ENCODE results near the gene ANGEL2. TPM values are rescaled to one million over a fixed set of nuclear protein-coding genes. Genes with fewer than 3 reads are reported as not detected.

ANGEL2 gene
- total RNA-seq, 2 experiments from 2014 or later = 41.3 to 51.5 TPM

GRCh38 chr1:212958175-212958574, 57.5 kb downstream of the ANGEL2 start:
- Mint-ChIP-seq H3K4me1 (no peaks in the 10 kb centered on the region), H3K4me3 (no peak overlapping the region), H3K9me3 (ENCODE audit: low read depth) (no peaks in the 10 kb centered on the region), H3K27ac (no peak overlapping the region), H3K27me3 (peaks cover 17% of the 10 kb centered on the region), H3K36me3 (ENCODE audit: low read depth) (no peaks in the 10 kb centered on the region)
- intact Hi-C loops (cut with DNase I, micrococcal nuclease) = no loop called here
- no peak for ATAC-seq
- DNase-seq = no peak
- ChIA-PET CTCF (interaction anchor here (0.6 to 1.5 kb wide), 2 partner anchors 37 to 227 kb away, joined by 3 to 6 read pairs; no protein-coding TSS in a partner anchor), POLR2A (no interaction called here)

GRCh38 chr1:212957546-212957945, 58.1 kb downstream of the ANGEL2 start:
- H3K27ac Mint-ChIP-seq = no peak overlapping the region
- CTCF ChIA-PET = interaction anchor here (0.6 to 1.5 kb wide), 2 partner anchors 38 to 226 kb away, joined by 3 to 6 read pairs; no protein-coding TSS in a partner anchor
- H3K27me3 Mint-ChIP-seq = peaks cover 22% of the 10 kb centered on the region
- H3K9me3 Mint-ChIP-seq (ENCODE audit: low read depth) = no peaks in the 10 kb centered on the region
- ATAC-seq = no peak
- intact Hi-C loops (cut with DNase I, micrococcal nuclease) = no loop called here
- no peaks in the 10 kb centered on the region for H3K36me3 Mint-ChIP-seq (ENCODE audit: low read depth)
- DNase-seq = no peak
- no peak overlapping the region for H3K4me3 Mint-ChIP-seq
- POLR2A ChIA-PET = no interaction called here
- no peaks in the 10 kb centered on the region for H3K4me1 Mint-ChIP-seq

GRCh38 chr1:212955961-212956620, 59.6 kb downstream of the ANGEL2 start:
- H3K4me1 Mint-ChIP-seq = peaks cover under 1% of the 10 kb centered on the region
- POLR2A ChIA-PET = no interaction called here
- H3K27me3 Mint-ChIP-seq = peaks cover 30% of the 10 kb centered on the region
- no peaks in the 10 kb centered on the region for H3K9me3 Mint-ChIP-seq (ENCODE audit: low read depth)
- no peak for DNase-seq
- H3K27ac Mint-ChIP-seq = no peak overlapping the region
- intact Hi-C loops (cut with DNase I, micrococcal nuclease) = no loop called here
- H3K36me3 Mint-ChIP-seq (ENCODE audit: low read depth) = no peaks in the 10 kb centered on the region
- ATAC-seq = no peak
- H3K4me3 Mint-ChIP-seq = no peak overlapping the region
- CTCF ChIA-PET = no interaction called here

GRCh38 chr1:212955098-212955497, 60.6 kb downstream of the ANGEL2 start:
- no peak for ATAC-seq
- Mint-ChIP-seq H3K4me1 (peaks cover 5% of the 10 kb centered on the region), H3K36me3 (ENCODE audit: low read depth) (peaks cover 2% of the 10 kb centered on the region), H3K9me3 (ENCODE audit: low read depth) (no peaks in the 10 kb centered on the region), H3K27me3 (peaks cover 35% of the 10 kb centered on the region), H3K4me3 (no peak overlapping the region), H3K27ac (no peak overlapping the region)
- POLR2A ChIA-PET = no interaction called here
- intact Hi-C loops (cut with DNase I, micrococcal nuclease) = no loop called here
- no peak for DNase-seq
- CTCF ChIA-PET = interaction anchor here (0.6 to 0.8 kb wide), 2 partner anchors 122 to 945 kb away, joined by 3 to 5 read pairs; no protein-coding TSS in a partner anchor

- peaks cover 2% of the 10 kb centered on the region for H3K36me3 Mint-ChIP-seq (ENCODE audit: low read depth)
- intact Hi-C loops (cut with DNase I, micrococcal nuclease) = no loop called here
These were observed 61.2 kb downstream of the ANGEL2 start for GRCh38 chr1:212954514-212954913.

GRCh38 chr1:212953321-212953720, 62.3 kb downstream of the ANGEL2 start:
- Mint-ChIP-seq H3K36me3 (ENCODE audit: low read depth) (peaks cover 2% of the 10 kb centered on the region), H3K27ac (no peak overlapping the region), H3K4me3 (no peak overlapping the region), H3K27me3 (peaks cover 43% of the 10 kb centered on the region), H3K4me1 (peaks cover 6% of the 10 kb centered on the region), H3K9me3 (ENCODE audit: low read depth) (no peaks in the 10 kb centered on the region)
- ATAC-seq (no peak), DNase-seq (no peak)
- ChIA-PET POLR2A (no interaction called here), CTCF (no interaction called here)
- intact Hi-C loops (cut with DNase I, micrococcal nuclease) = no loop called here

More at GRCh38 chr1:212954514-212954913, 61.2 kb downstream of the ANGEL2 start:
- DNase-seq (no peak), ATAC-seq (no peak)
- H3K4me3 Mint-ChIP-seq = no peak overlapping the region
- POLR2A ChIA-PET = no interaction called here
- H3K27ac Mint-ChIP-seq = no peak overlapping the region
- CTCF ChIA-PET = interaction anchor here (0.8 kb wide), 1 partner anchor 944 kb away, joined by 3 read pairs; no protein-coding TSS in a partner anchor
- no peaks in the 10 kb centered on the region for H3K9me3 Mint-ChIP-seq (ENCODE audit: low read depth)
- peaks cover 6% of the 10 kb centered on the region for H3K4me1 Mint-ChIP-seq
- peaks cover 39% of the 10 kb centered on the region for H3K27me3 Mint-ChIP-seq

GRCh38 chr1:212952641-212952976, 63.1 kb downstream of the ANGEL2 start:
- CTCF ChIA-PET = interaction anchor here (0.7 to 0.9 kb wide), 2 partner anchors 159 to 161 kb away, joined by 3 read pairs; no protein-coding TSS in a partner anchor

GRCh38 chr1:212951947-212952640, 63.6 kb downstream of the ANGEL2 start:
- POLR2A ChIA-PET = no interaction called here
- peaks cover 6% of the 10 kb centered on the region for H3K4me1 Mint-ChIP-seq
- DNase-seq = no peak
- H3K36me3 Mint-ChIP-seq (ENCODE audit: low read depth) = peaks cover 2% of the 10 kb centered on the region
- H3K9me3 Mint-ChIP-seq (ENCODE audit: low read depth) = no peaks in the 10 kb centered on the region
- ATAC-seq = no peak
- H3K27me3 Mint-ChIP-seq = peaks cover 43% of the 10 kb centered on the region
- CTCF ChIA-PET = interaction anchor here (0.7 to 0.9 kb wide), 2 partner anchors 159 to 161 kb away, joined by 3 read pairs; no protein-coding TSS in a partner anchor
- intact Hi-C loops (cut with DNase I, micrococcal nuclease) = no loop called here
- H3K4me3 Mint-ChIP-seq = no peak overlapping the region
- H3K27ac Mint-ChIP-seq = no peak overlapping the region

More at GRCh38 chr1:212952641-212952976, 63.1 kb downstream of the ANGEL2 start:
- H3K27ac Mint-ChIP-seq = no peak overlapping the region
- H3K27me3 Mint-ChIP-seq = peaks cover 43% of the 10 kb centered on the region
- ATAC-seq (no peak), DNase-seq (no peak)
- no peak overlapping the region for H3K4me3 Mint-ChIP-seq
- H3K9me3 Mint-ChIP-seq (ENCODE audit: low read depth) = no peaks in the 10 kb centered on the region
- POLR2A ChIA-PET = no interaction called here
- peaks cover 2% of the 10 kb centered on the region for H3K36me3 Mint-ChIP-seq (ENCODE audit: low read depth)
- intact Hi-C loops (cut with DNase I, micrococcal nuclease) = no loop called here
- peaks cover 6% of the 10 kb centered on the region for H3K4me1 Mint-ChIP-seq

- H3K9me3 Mint-ChIP-seq (ENCODE audit: low read depth) = no peaks in the 10 kb centered on the region
- intact Hi-C loops (cut with DNase I, micrococcal nuclease) = no loop called here
- no peak overlapping the region for H3K27ac Mint-ChIP-seq
- peaks cover 6% of the 10 kb centered on the region for H3K4me1 Mint-ChIP-seq
- DNase-seq = peak; percentile 19
- peaks cover 43% of the 10 kb centered on the region for H3K27me3 Mint-ChIP-seq
- peaks cover 2% of the 10 kb centered on the region for H3K36me3 Mint-ChIP-seq (ENCODE audit: low read depth)
- no peak for ATAC-seq
- peak overlapping the region; percentile 69 for H3K4me3 Mint-ChIP-seq
- POLR2A ChIA-PET = interaction anchor here (0.6 to 0.8 kb wide), 2 partner anchors 111 to 667 kb away, joined by 3 to 4 read pairs; no protein-coding TSS in a partner anchor
- CTCF ChIA-PET = interaction anchor here (0.7 to 1.2 kb wide), 3 partner anchors 44 to 349 kb away, joined by 3 to 4 read pairs (median 3); no protein-coding TSS in a partner anchor
These were observed 64.3 kb downstream of the ANGEL2 start for GRCh38 chr1:212951126-212951946.

GRCh38 chr1:212950243-212951125, 65.2 kb downstream of the ANGEL2 start, which contains the start of gene VASH2:
Gene VASH2, plus strand, starts transcription at chr1:212950541. Its CDS starts 1,002 bp downstream, at chr1:212951543.
- Mint-ChIP-seq H3K4me3 (peak within 1 kb of the TSS; percentile 69), H3K27me3 (peaks cover 41% of the 10 kb centered on the region), H3K36me3 (ENCODE audit: low read depth) (peaks cover 2% of the 10 kb centered on the region), H3K9me3 (ENCODE audit: low read depth) (no peaks in the 10 kb centered on the region), H3K27ac (no peak within 1 kb of the TSS), H3K4me1 (peaks cover 6% of the 10 kb centered on the region)
- ATAC-seq = peak; percentile 99
- intact Hi-C loops (cut with DNase I, micrococcal nuclease) = no loop called here
- DNase-seq = peak; percentile 85
- POLR2A ChIA-PET = interaction anchor here (0.6 to 0.8 kb wide), 3 partner anchors 110 to 666 kb away, joined by 3 to 4 read pairs (median 3); no protein-coding TSS in a partner anchor
- CTCF ChIA-PET = interaction anchor here (0.7 to 1.2 kb wide), 2 partner anchors 44 to 348 kb away, joined by 3 to 4 read pairs; no protein-coding TSS in a partner anchor
